Kidney epithelial cell (primary cell): ENCODE measurements around the gene CGREF1. TPM values are rescaled to one million over a fixed set of nuclear protein-coding genes. Genes with fewer than 3 reads are reported as not detected.

Experiments used
- DNase-seq: peaks from one replicate; pipeline ENCODE4 v3.0.0-alpha.2; 2010; ENCODE audit warnings: low read depth
- H3K27me3 ChIP-seq: 2 replicates; pipeline ENCODE4 v1.6.0; 2011; ENCODE audit warnings: low read length; ENCODE audit not compliant: control insufficient read depth, insufficient read depth
- H3K36me3 ChIP-seq: 2 replicates; pipeline ENCODE4 v1.5.1; 2011; ENCODE audit warnings: low read length; ENCODE audit not compliant: control insufficient read depth, insufficient read depth
- H3K4me3 ChIP-seq: 2 replicates; pipeline ENCODE4 v1.5.1; 2011; ENCODE audit warnings: low read depth, mild to moderate bottlenecking, control low read depth, low read length
- total RNA-seq: library from RNA; depleted of rRNA; stranded (reverse); fragments of >200 nt; gene quantifications from 2 replicates; pipeline ENCODE4 v1.2.3, GENCODE V29; 2015
- TF ChIP-seq, protein P1 (sequence below): IDR thresholded peaks from 2 replicates; pipeline ENCODE4 v1.5.1; 2011; ENCODE audit warnings: mild to moderate bottlenecking, moderate library complexity, low read length, control low read depth, inconsistent platforms; ENCODE audit not compliant: insufficient read depth, poor library complexity, severe bottlenecking

CGREF1 gene
- total RNA-seq, 1 donor from 2014 or later = 1.8 TPM

DNA sequence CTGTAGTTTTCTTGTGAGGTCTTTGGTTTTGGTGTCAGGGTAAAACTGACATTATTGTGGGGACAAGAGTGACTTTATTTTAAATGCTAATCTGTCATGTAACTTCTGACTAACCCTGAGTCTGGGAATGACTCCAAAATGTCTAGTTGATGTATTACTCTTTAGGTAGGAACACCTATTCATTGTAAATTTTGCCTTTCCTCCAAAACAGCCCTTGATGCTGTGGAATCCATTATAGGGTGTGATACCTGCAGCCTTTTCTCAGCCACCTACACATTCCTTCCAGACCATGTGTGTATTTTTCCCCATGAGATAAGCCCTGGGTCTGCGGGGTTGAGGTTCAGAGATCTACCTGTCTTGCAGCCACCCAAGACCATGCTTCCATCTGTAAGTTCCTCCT, 24.4 kb upstream of the CGREF1 start:
- Histone ChIP-seq H3K36me3 (no peaks in the 10 kb centered on the region), H3K27me3 (peaks cover 9% of the 10 kb centered on the region), H3K4me3 (no peak overlapping the region)
- TF ChIP-seq, protein P1, sequence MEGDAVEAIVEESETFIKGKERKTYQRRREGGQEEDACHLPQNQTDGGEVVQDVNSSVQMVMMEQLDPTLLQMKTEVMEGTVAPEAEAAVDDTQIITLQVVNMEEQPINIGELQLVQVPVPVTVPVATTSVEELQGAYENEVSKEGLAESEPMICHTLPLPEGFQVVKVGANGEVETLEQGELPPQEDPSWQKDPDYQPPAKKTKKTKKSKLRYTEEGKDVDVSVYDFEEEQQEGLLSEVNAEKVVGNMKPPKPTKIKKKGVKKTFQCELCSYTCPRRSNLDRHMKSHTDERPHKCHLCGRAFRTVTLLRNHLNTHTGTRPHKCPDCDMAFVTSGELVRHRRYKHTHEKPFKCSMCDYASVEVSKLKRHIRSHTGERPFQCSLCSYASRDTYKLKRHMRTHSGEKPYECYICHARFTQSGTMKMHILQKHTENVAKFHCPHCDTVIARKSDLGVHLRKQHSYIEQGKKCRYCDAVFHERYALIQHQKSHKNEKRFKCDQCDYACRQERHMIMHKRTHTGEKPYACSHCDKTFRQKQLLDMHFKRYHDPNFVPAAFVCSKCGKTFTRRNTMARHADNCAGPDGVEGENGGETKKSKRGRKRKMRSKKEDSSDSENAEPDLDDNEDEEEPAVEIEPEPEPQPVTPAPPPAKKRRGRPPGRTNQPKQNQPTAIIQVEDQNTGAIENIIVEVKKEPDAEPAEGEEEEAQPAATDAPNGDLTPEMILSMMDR = no peak
- no peak for DNase-seq

DNA sequence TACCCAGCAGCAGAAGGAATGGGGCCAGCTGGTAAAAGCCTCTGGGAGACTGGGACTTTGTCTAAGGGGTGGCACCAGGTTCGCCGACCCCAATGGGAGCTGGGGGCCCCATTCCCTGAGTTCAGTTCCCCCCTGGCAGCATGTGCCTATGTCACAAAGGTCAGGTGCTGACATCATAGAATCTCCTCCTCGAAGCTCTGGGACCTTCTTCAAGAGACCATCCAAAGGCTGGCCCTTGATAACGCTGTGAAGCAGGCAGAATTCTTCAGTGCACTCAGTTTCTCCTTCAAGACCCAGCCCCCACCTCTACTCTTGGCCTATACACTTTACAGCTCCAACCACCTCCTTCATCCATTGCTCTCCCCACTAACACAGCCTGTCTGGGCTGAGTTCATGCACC, 20.4 kb upstream of the CGREF1 start, which contains the start of gene PRR30:
TSS of gene PRR30 (minus strand) at position 101 of the 400 bp plus-strand sequence. CDS start 1,081 bp downstream, outside the sequence.
- Histone ChIP-seq H3K27me3 (peaks cover 10% of the 10 kb centered on the region), H3K4me3 (no peak within 1 kb of the TSS), H3K36me3 (no peaks in the 10 kb centered on the region)
- no peak for DNase-seq
- TF ChIP-seq, protein P1 = no peak

GRCh38 chr2:27138111-27138510, 19.2 kb upstream of the CGREF1 start:
- Histone ChIP-seq H3K36me3 (no peaks in the 10 kb centered on the region), H3K27me3 (peaks cover 8% of the 10 kb centered on the region), H3K4me3 (no peak overlapping the region)
- DNase-seq = no peak
- TF ChIP-seq, protein P1 = no peak

- TF ChIP-seq, protein P1 = no peak
- H3K36me3 ChIP-seq = no peaks in the 10 kb centered on the region
- no peak for DNase-seq
- H3K4me3 ChIP-seq = no peak overlapping the region
- H3K27me3 ChIP-seq = peaks cover 6% of the 10 kb centered on the region
Measured at GRCh38 chr2:27137322-27137935, 18.5 kb upstream of the CGREF1 start.

- TF ChIP-seq, protein P1 = no peak
- Histone ChIP-seq H3K4me3 (no peak overlapping the region), H3K27me3 (peaks cover 3% of the 10 kb centered on the region), H3K36me3 (peaks cover 1% of the 10 kb centered on the region)
- DNase-seq = no peak
Measured at GRCh38 chr2:27136751-27137150, 17.8 kb upstream of the CGREF1 start.

- TF ChIP-seq, protein P1 = no peak
- Histone ChIP-seq H3K27me3 (peaks cover 3% of the 10 kb centered on the region), H3K36me3 (peaks cover 2% of the 10 kb centered on the region), H3K4me3 (no peak overlapping the region)
- no peak for DNase-seq
Measured at GRCh38 chr2:27135478-27135955, 16.6 kb upstream of the CGREF1 start.
